Keratinocyte (primary cell): Measurements from ENCODE around the gene RAB27B. TPM values are rescaled to one million over a fixed set of nuclear protein-coding genes. Genes with fewer than 3 reads are reported as not detected.

Experiments
- DNase-seq: peaks from one replicate; pipeline ENCODE4 v3.0.0-alpha.2; 2011; ENCODE audit warnings: low read depth, missing footprints, low spot score
- FAIRE-seq: peaks from 2 replicates; lab custom pipeline; 2011; peaks lifted over from hg19 to GRCh38; lab: Jason Lieb, UNC
- H2AFZ ChIP-seq: 2 replicates; pipeline ENCODE4 v1.6.0; 2012; ENCODE audit warnings: low read length, control low read depth, inconsistent platforms; ENCODE audit not compliant: control insufficient read depth
- H3K27ac ChIP-seq: 2 replicates; pipeline ENCODE4 v1.5.1; 2011; ENCODE audit warnings: low read length; ENCODE audit not compliant: control insufficient read depth, insufficient read depth
- H3K27me3 ChIP-seq: 3 replicates; pipeline ENCODE4 v1.6.0; 2011; ENCODE audit warnings: low read length; ENCODE audit not compliant: control insufficient read depth, insufficient read depth; ENCODE audit errors: extremely low read depth
- H3K36me3 ChIP-seq, 2 experiments: 2 replicates in 1 of 2; 3 replicates in 1 of 2; pipeline ENCODE4 v1.5.1; 2011; ENCODE audit warnings: low read length in 2 of 2, mild to moderate bottlenecking in 1 of 2; ENCODE audit not compliant: control insufficient read depth in 2 of 2, insufficient read depth in 2 of 2; ENCODE audit errors: extremely low read depth in 1 of 2
- H3K4me1 ChIP-seq: 3 replicates; pipeline ENCODE4 v1.5.1; 2011; ENCODE audit warnings: low read length; ENCODE audit not compliant: control insufficient read depth, insufficient read depth; ENCODE audit errors: extremely low read depth
- H3K4me2 ChIP-seq: 3 replicates; pipeline ENCODE4 v1.6.0; 2011; ENCODE audit warnings: low read depth, low read length; ENCODE audit not compliant: control insufficient read depth, insufficient read depth; ENCODE audit errors: extremely low read depth
- H3K4me3 ChIP-seq, 3 experiments: fragments of 200-600 bp in 1 of 3; sonication (generic) in 1 of 3; 2 replicates in 2 of 3; 3 replicates in 1 of 3; pipeline ENCODE4 v1.5.1; 2011 to 2016; ENCODE audit warnings: low read length in 3 of 3, mild to moderate bottlenecking in 3 of 3, control low read depth in 2 of 3, inconsistent platforms in 1 of 3, low read depth in 1 of 3, mixed read lengths in 1 of 3, mixed run types in 1 of 3, moderate library complexity in 1 of 3; ENCODE audit not compliant: control insufficient read depth in 2 of 3, insufficient read depth in 2 of 3; ENCODE audit errors: extremely low read depth in 1 of 3
- H3K79me2 ChIP-seq: 2 replicates; pipeline ENCODE4 v1.6.0; 2012; ENCODE audit warnings: low read length; ENCODE audit not compliant: control insufficient read depth, insufficient read depth
- H3K9ac ChIP-seq: 3 replicates; pipeline ENCODE4 v1.6.0; 2011; ENCODE audit warnings: low read length; ENCODE audit not compliant: control insufficient read depth, insufficient read depth; ENCODE audit errors: extremely low read depth
- H3K9me1 ChIP-seq: 3 replicates; pipeline ENCODE4 v1.6.0; 2011; ENCODE audit warnings: low read length; ENCODE audit not compliant: control insufficient read depth, insufficient read depth; ENCODE audit errors: extremely low read depth
- H3K9me3 ChIP-seq: 2 replicates; pipeline ENCODE4 v1.5.1; 2012; ENCODE audit warnings: low read depth, low read length; ENCODE audit not compliant: control insufficient read depth
- H4K20me1 ChIP-seq: 3 replicates; pipeline ENCODE4 v1.6.0; 2011; ENCODE audit warnings: low read length; ENCODE audit not compliant: control insufficient read depth, insufficient read depth; ENCODE audit errors: extremely low read depth
- CTCF ChIP-seq, 3 experiments: IDR thresholded peaks in 1 of 3; conservative IDR thresholded peaks in 1 of 3; optimal IDR thresholded peaks in 1 of 3; 2 replicates in 2 of 3; 3 replicates in 1 of 3; pipeline versions ENCODE3 to v1.5.1; 2011; ENCODE audit warnings: low read length in 3 of 3, mild to moderate bottlenecking in 3 of 3, moderate library complexity in 2 of 3, control low read depth in 1 of 3, inconsistent platforms in 1 of 3; ENCODE audit not compliant: insufficient read depth in 2 of 3; ENCODE audit errors: extremely low read depth in 1 of 3
- EZH2 ChIP-seq: IDR thresholded peaks from one replicate; pipeline ENCODE4 v1.6.1; 2012; ENCODE audit warnings: inconsistent platforms, mild to moderate bottlenecking, low read length, moderate library complexity
- dilution Hi-C: fragments of 300-500 bp; cut with MboI; formaldehyde crosslinking; loops from one replicate; pipeline ENCODE4 v1.7.0; 2020; ENCODE audit warnings: low sequenced_read_pairs; ENCODE audit not compliant: extremely low pct_ligation_motif_present
- polyA plus RNA-seq, 5 experiments: library from polyadenylated mRNA; depleted of rRNA in 3 of 5; stranded (reverse) in 3 of 5; stranded (forward) in 1 of 5; unstranded in 1 of 5; fragments of >200 nt; gene quantifications; 1 replicate in 1 of 5; 2 replicates in 3 of 5; 3 replicates in 1 of 5; pipeline versions ENCODE4 v1.2.1 to v1.2.3, GENCODE V29; 2011 to 2012; ENCODE audit warnings: missing spikeins in 2 of 5, low read depth in 1 of 5, low replicate concordance in 1 of 5

Gene RAB27B
- polyA plus RNA-seq, 1 donor (not counting 4 experiments of a cell fraction or from before 2014, with no cell fraction given), result 4.2 TPM

GRCh38 chr18:54791657-54792056, 36.6 kb upstream of the RAB27B start:
- Histone ChIP-seq H3K4me2 (no peak overlapping the region), H3K9ac (no peak overlapping the region), H3K9me3 (no peaks in the 10 kb centered on the region), H3K4me3 (no peak overlapping the region), H3K9me1 (no peaks in the 10 kb centered on the region), H4K20me1 (no peaks in the 10 kb centered on the region), H3K79me2 (no peaks in the 10 kb centered on the region), H3K4me1 (no peaks in the 10 kb centered on the region), H3K27ac (no peak overlapping the region), H3K36me3 (no peaks in the 10 kb centered on the region), H2AFZ (no peak overlapping the region), H3K27me3 (no peaks in the 10 kb centered on the region)
- DNase-seq, result no peak
- dilution Hi-C loops, result no loop called here
- no peak for FAIRE-seq
- TF ChIP-seq EZH2 (no peak), CTCF (optimal IDR thresholded peaks at IDR 0.05 in 1 of 3, IDR thresholded peaks at IDR 0.05 in 1 of 3, conservative IDR thresholded peaks at IDR 0.05 in 1 of 3; ENCODE audit: extremely low read depth in 1 of 3, insufficient read depth in 2 of 3, low read length in 3 of 3) (no peak)

GRCh38 chr18:54792079-54792478, 36.2 kb upstream of the RAB27B start:
- no peak overlapping the region for H3K9ac ChIP-seq
- no peak for FAIRE-seq
- dilution Hi-C loops, result no loop called here

More at GRCh38 chr18:54792079-54792478, 36.2 kb upstream of the RAB27B start:
- Histone ChIP-seq H3K27me3 (no peaks in the 10 kb centered on the region), H3K9me1 (no peaks in the 10 kb centered on the region), H3K9me3 (no peaks in the 10 kb centered on the region), H2AFZ (no peak overlapping the region), H3K27ac (no peak overlapping the region), H3K4me1 (no peaks in the 10 kb centered on the region), H3K4me2 (no peak overlapping the region), H4K20me1 (no peaks in the 10 kb centered on the region), H3K79me2 (no peaks in the 10 kb centered on the region), H3K4me3 (no peak overlapping the region), H3K36me3 (no peaks in the 10 kb centered on the region)
- DNase-seq, result no peak
- TF ChIP-seq CTCF (optimal IDR thresholded peaks at IDR 0.05 in 1 of 3, IDR thresholded peaks at IDR 0.05 in 1 of 3, conservative IDR thresholded peaks at IDR 0.05 in 1 of 3; ENCODE audit: extremely low read depth in 1 of 3, insufficient read depth in 2 of 3, low read length in 3 of 3) (no peak), EZH2 (no peak)
